ENCODE results near the gene MXD1. TPM values are rescaled to one million over a fixed set of nuclear protein-coding genes. Genes with fewer than 3 reads are reported as not detected.

The MXD1 gene
- total and polyA plus RNA-seq, 9 of the 15 experiments (the other 6 are each of a cell fraction or from before 2014, with no cell fraction given) = 6.7 to 35.9 (median 11.0) TPM

DNA sequence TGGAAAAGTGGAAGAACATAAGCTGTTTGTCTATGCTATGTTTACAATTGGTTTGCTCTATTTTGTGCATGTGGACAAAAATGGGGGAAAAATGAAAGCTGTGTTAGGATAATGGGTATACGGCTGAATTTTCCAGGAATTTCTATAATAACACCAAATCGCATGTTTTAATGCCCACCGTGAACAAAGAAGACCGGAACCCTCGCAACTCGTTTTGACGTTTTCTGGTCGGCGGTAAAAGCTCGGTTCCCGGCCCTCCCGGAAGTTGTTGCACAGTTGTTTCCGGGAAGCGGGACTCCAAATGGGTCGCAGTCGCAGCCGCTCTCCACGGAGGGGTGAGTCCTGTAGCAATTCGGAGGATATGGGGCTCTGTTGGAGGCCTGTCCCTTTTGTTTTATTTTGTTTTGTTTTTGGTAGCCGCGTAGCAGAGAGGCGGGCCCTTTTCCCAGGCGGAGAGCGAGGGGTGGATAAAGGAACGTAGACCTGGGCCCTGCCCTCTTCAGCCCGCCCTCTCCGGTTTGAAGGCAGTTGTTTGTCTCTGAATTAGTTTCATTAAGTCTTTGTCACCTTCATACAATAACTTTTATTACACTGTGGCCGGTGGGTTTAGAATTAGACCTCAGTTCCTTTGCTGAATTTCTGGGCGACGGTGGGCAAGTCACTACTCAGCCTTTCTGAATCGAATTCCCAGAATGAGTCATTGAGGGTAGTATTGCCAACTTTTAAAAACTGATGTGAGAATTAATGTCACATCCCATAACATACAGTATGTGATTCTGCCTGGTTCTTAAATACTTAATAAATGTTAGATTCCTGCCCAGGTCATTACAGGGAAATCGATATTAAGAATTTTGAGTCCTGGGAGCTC, 21.0 kb upstream of the MXD1 start, which contains the start of gene SNRNP27 (continued):
- TF ChIP-seq GTF2E2 (tag; IDR thresholded peaks at IDR 0.05) (peak; percentile 31), NUFIP1 (IDR thresholded peaks at IDR 0.05; ENCODE audit: partially characterized antibody) (no peak), ZNF134 (CRISPR knock-in tag; conservative IDR thresholded peaks at IDR 0.05) (no peak), SNIP1 (IDR thresholded peaks at IDR 0.05; ENCODE audit: low read depth) (peak; percentile 33; the same call in 1 of the 2 replicates), HDAC1 (IDR thresholded peaks at IDR 0.05) (peak; percentile 83 to 99), MYC (IDR thresholded peaks at IDR 0.05; ENCODE audit: low read depth, low read length) (peak; percentile 48; the same call in 1 of the 2 replicates), MYC (CRISPR knock-in tag; IDR thresholded peaks at IDR 0.05; ENCODE audit: borderline replicate concordance, low read depth) (no peak), ZFP30 (CRISPR knock-in tag; IDR thresholded peaks at IDR 0.05; ENCODE audit: borderline replicate concordance) (no peak), TAF1 (IDR thresholded peaks at IDR 0.05; ENCODE audit: control insufficient read depth, extremely low read depth, insufficient read depth, low read length, severe bottlenecking) (peak; percentile 100), TAF9B (IDR thresholded peaks at IDR 0.05; ENCODE audit: partially characterized antibody) (peak; percentile 100), ARID2 (IDR thresholded peaks at IDR 0.05) (no peak), SIX5 (IDR thresholded peaks at IDR 0.05; ENCODE audit: borderline replicate concordance in 1 of 2, insufficient read depth in 1 of 2, low read depth in 1 of 2, low read length in 2 of 2) (peak in 1 of 2 experiments; percentile 44; a peak in 3 of 4 replicates), C11orf30 (IDR thresholded peaks at IDR 0.05; ENCODE audit: low read depth) (peak; percentile 91), ELF1 (tag; IDR thresholded peaks at IDR 0.05) (peak; percentile 70)
- TF ChIP-seq, protein P1, sequence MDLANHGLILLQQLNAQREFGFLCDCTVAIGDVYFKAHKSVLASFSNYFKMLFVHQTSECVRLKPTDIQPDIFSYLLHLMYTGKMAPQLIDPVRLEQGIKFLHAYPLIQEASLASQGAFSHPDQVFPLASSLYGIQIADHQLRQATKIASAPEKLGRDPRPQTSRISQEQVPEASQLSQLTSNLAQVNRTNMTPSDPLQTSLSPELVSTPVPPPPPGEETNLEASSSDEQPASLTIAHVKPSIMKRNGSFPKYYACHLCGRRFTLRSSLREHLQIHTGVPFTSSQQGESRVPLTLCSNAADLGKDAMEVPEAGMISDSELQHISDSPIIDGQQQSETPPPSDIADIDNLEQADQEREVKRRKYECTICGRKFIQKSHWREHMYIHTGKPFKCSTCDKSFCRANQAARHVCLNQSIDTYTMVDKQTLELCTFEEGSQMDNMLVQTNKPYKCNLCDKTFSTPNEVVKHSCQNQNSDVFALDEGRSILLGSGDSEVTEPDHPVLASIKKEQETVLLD (IDR thresholded peaks at IDR 0.05) = peak; percentile 25; the same call in 1 of the 2 replicates
- TF ChIP-seq, protein P2, sequence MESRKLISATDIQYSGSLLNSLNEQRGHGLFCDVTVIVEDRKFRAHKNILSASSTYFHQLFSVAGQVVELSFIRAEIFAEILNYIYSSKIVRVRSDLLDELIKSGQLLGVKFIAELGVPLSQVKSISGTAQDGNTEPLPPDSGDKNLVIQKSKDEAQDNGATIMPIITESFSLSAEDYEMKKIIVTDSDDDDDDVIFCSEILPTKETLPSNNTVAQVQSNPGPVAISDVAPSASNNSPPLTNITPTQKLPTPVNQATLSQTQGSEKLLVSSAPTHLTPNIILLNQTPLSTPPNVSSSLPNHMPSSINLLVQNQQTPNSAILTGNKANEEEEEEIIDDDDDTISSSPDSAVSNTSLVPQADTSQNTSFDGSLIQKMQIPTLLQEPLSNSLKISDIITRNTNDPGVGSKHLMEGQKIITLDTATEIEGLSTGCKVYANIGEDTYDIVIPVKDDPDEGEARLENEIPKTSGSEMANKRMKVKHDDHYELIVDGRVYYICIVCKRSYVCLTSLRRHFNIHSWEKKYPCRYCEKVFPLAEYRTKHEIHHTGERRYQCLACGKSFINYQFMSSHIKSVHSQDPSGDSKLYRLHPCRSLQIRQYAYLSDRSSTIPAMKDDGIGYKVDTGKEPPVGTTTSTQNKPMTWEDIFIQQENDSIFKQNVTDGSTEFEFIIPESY (CRISPR knock-in tag; IDR thresholded peaks at IDR 0.05) = no peak
- TF ChIP-seq, protein P3, sequence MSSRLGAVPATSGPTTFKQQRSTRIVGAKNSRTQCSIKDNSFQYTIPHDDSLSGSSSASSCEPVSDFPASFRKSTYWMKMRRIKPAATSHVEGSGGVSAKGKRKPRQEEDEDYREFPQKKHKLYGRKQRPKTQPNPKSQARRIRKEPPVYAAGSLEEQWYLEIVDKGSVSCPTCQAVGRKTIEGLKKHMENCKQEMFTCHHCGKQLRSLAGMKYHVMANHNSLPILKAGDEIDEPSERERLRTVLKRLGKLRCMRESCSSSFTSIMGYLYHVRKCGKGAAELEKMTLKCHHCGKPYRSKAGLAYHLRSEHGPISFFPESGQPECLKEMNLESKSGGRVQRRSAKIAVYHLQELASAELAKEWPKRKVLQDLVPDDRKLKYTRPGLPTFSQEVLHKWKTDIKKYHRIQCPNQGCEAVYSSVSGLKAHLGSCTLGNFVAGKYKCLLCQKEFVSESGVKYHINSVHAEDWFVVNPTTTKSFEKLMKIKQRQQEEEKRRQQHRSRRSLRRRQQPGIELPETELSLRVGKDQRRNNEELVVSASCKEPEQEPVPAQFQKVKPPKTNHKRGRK (tag; IDR thresholded peaks at IDR 0.05) = peak; percentile 85

All from K562 (cell line).